ENCODE results near the gene GABRR2.

Gene GABRR2

DNA sequence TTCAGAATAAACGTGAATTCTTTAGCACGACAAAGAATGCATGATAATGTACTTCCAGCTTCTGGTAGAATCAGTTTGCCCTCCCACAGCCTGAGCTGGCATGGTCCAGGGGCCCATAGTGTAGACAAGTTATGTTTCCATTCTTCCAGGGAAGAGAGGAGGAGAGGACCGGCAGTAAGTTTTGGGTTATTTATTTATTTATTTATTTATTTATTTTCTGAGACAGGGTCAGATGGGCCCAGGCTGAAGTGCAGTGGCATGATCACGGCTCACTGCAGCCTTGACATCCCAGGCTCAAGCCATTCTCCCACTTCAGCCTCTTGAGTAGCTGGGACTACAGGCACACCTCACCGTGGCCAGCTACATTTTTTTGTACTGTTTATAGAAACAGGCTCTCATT lies 102.6 kb downstream of the GABRR2 start:
- DNase-seq (ENCODE audit: low read depth in 2 of 2) = no peak

DNA sequence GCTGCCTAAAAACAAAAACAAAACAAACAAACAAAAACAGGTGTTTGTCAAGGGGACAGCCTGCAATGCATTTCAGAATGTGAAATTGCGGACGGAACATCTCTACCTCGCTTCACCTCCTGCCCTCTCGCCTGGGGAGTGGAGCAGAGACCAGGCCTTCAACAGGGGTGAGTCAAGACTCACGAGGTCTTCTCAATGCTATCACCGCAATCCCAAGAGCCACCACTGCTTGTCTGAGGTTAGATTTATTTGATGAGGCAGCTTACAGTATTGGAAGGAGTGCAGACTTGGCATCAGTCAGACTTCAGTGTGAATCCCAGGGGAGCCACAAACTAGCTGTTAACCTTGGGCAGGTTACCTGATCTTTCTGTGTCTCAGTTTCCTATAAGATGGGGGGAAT lies 105.6 kb downstream of the GABRR2 start:
- no peak for DNase-seq (ENCODE audit: low read depth in 2 of 2)

DNA sequence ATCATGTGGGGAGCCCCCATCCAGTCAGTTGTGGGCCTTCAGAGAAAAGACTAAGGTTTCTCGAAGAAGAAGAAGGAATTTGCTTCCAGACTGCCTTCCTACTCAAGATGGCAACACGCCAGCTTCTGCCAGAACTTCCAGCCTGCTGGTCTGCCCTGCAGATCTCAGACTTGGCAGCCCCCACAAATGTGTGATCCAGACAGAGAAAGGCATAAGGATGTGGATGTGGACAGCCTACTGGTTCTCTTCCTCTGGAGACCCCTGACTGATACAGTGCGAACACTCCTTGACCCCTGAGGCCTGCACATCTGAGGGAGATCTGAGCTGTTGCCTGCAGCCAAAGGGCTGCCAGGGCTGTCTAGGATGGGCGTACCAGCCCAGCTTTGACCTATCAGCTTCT lies 106.5 kb downstream of the GABRR2 start:
- no peak for DNase-seq (ENCODE audit: low read depth in 2 of 2)

All from stimulated activated CD8-positive, alpha-beta memory T cell treated with anti-CD3 and anti-CD28 coated beads, Interleukin-15, amount 100 ng/mL, for 4 hours (primary cell).